Endothelial cell of umbilical vein (primary cell): ENCODE measurements around the gene APOC4. TPM values are rescaled to one million over a fixed set of nuclear protein-coding genes. Genes with fewer than 3 reads are reported as not detected.

Source experiments
- BruUV-seq: library from RNA; stranded (reverse); fragments of 400-500 nt; replicated peaks from 2 replicates; lab custom pipeline; 2021; lab: Mats Ljungman, UMichigan
- CTCF ChIA-PET: fragments of 300-600, 350-600 bp; sonication (Branson Sonifier 250); formaldehyde crosslinking; loops from one replicate; lab custom pipeline; 2021; ENCODE audit warnings: antibody characterized with exemption, inconsistent platforms; lab: Charles Lee
- POLR2A ChIA-PET: fragments of 300-600, 350-600 bp; sonication (Branson Sonifier 250); formaldehyde crosslinking; loops from one replicate; lab custom pipeline; 2021; ENCODE audit warnings: antibody characterized with exemption, inconsistent platforms; lab: Charles Lee
- DNase-seq: peaks from one replicate; pipeline ENCODE4 v3.0.0-alpha.2; 2011; ENCODE audit warnings: low read depth, low spot score
- FAIRE-seq: peaks from 2 replicates; lab custom pipeline; 2011; peaks lifted over from hg19 to GRCh38; lab: Jason Lieb, UNC
- H2AFZ ChIP-seq: 2 replicates; pipeline ENCODE4 v1.6.0; 2012; ENCODE audit warnings: low read depth, low read length, control low read depth, inconsistent platforms
- H3K27ac ChIP-seq: 2 replicates; pipeline ENCODE4 v1.5.1; 2011; ENCODE audit warnings: low read depth, mild to moderate bottlenecking, control low read depth, low read length, moderate library complexity; ENCODE audit not compliant: insufficient read depth
- H3K27me3 ChIP-seq, 2 experiments: 2 replicates each; pipeline versions ENCODE4 v1.6.0 to v1.6.1; 2011; ENCODE audit warnings: low read length in 2 of 2, mixed read lengths in 1 of 2; ENCODE audit not compliant: control insufficient read depth in 2 of 2, insufficient read depth in 2 of 2
- H3K36me3 ChIP-seq, 2 experiments: 2 replicates in 1 of 2; 3 replicates in 1 of 2; pipeline ENCODE4 v1.5.1; 2011; ENCODE audit warnings: low read length in 2 of 2, mild to moderate bottlenecking in 1 of 2, moderate library complexity in 1 of 2; ENCODE audit not compliant: control insufficient read depth in 2 of 2, insufficient read depth in 2 of 2; ENCODE audit errors: extremely low read depth in 1 of 2
- H3K4me1 ChIP-seq: 3 replicates; pipeline ENCODE4 v1.5.1; 2011; ENCODE audit warnings: mild to moderate bottlenecking, low read length; ENCODE audit not compliant: control insufficient read depth, insufficient read depth; ENCODE audit errors: extremely low read depth
- H3K4me2 ChIP-seq: 2 replicates; pipeline ENCODE4 v1.6.1; 2011; ENCODE audit warnings: low read length, control low read depth, mixed read lengths; ENCODE audit not compliant: insufficient read depth
- H3K4me3 ChIP-seq, 3 experiments: fragments of 200-600 bp in 1 of 3; sonication (generic), shearing (Covaris generic) in 1 of 3; replicated peaks in 1 of 3; 2 replicates each; pipeline ENCODE4 v1.5.1; 2011 to 2016; ENCODE audit warnings: control low read depth in 3 of 3, low read length in 3 of 3, mild to moderate bottlenecking in 2 of 3, inconsistent platforms in 1 of 3, low read depth in 1 of 3, moderate library complexity in 1 of 3; ENCODE audit not compliant: insufficient read depth in 1 of 3
- H3K79me2 ChIP-seq: 2 replicates; pipeline ENCODE4 v1.6.0; 2012; ENCODE audit warnings: low read length, inconsistent platforms; ENCODE audit not compliant: control insufficient read depth, insufficient read depth
- H3K9ac ChIP-seq: replicated peaks from 2 replicates; pipeline ENCODE3; 2011; ENCODE audit warnings: low read length, control low read depth; ENCODE audit not compliant: insufficient read depth; ENCODE audit errors: extremely low read depth
- H3K9me1 ChIP-seq: replicated peaks from 3 replicates; pipeline ENCODE4 v1.6.0; 2011; ENCODE audit warnings: mild to moderate bottlenecking, low read length; ENCODE audit not compliant: control insufficient read depth, insufficient read depth; ENCODE audit errors: extremely low read depth
- H3K9me3 ChIP-seq: replicated peaks from 2 replicates; pipeline ENCODE4 v1.5.1; 2012; ENCODE audit warnings: low read length, inconsistent platforms; ENCODE audit not compliant: control insufficient read depth, insufficient read depth
- H4K20me1 ChIP-seq: replicated peaks from 2 replicates; pipeline ENCODE3; 2011; ENCODE audit warnings: mild to moderate bottlenecking, low read length; ENCODE audit not compliant: control insufficient read depth, insufficient read depth; ENCODE audit errors: extremely low read depth
- CTCF ChIP-seq, 2 donors: IDR thresholded peaks; 1 replicate in 1 of 2; 2 replicates in 1 of 2; pipeline ENCODE4 v1.5.1; 2011; ENCODE audit warnings: low read length in 2 of 2, mild to moderate bottlenecking in 2 of 2, moderate library complexity in 2 of 2, control low read depth in 1 of 2, inconsistent platforms in 1 of 2, low read depth in 1 of 2; ENCODE audit not compliant: insufficient read depth in 1 of 2; ENCODE audit errors: extremely low read depth in 1 of 2
- EZH2 ChIP-seq: IDR thresholded peaks from 2 replicates; pipeline ENCODE4 v1.6.1; 2012; ENCODE audit warnings: borderline replicate concordance, low read depth, mild to moderate bottlenecking, moderate library complexity, low read length, inconsistent platforms; ENCODE audit not compliant: severe bottlenecking
- FOS ChIP-seq: IDR thresholded peaks from 2 replicates; pipeline ENCODE4 v1.6.1; 2011; ENCODE audit warnings: mild to moderate bottlenecking, low read length, moderate library complexity, borderline replicate concordance; ENCODE audit not compliant: insufficient read depth
- GATA2 ChIP-seq: IDR thresholded peaks from 2 replicates; pipeline ENCODE4 v1.7.0; 2011; ENCODE audit warnings: low read depth, mild to moderate bottlenecking, moderate library complexity, mixed read lengths, low read length; ENCODE audit not compliant: insufficient read length, insufficient read depth
- JUN ChIP-seq: IDR thresholded peaks from 2 replicates; pipeline ENCODE4 v1.6.1; 2011; ENCODE audit warnings: borderline replicate concordance, low read depth; ENCODE audit not compliant: insufficient read length, insufficient read depth
- MAX ChIP-seq: IDR thresholded peaks from 2 replicates; pipeline ENCODE4 v1.6.1; 2011; ENCODE audit not compliant: insufficient read depth, insufficient read length
- MYC ChIP-seq: IDR thresholded peaks from one replicate; pipeline ENCODE4 v1.6.1; 2011; ENCODE audit warnings: mild to moderate bottlenecking, low read depth, low read length
- POLR2A ChIP-seq: IDR thresholded peaks from 2 replicates; pipeline ENCODE4 v1.6.1; 2012; ENCODE audit warnings: low read depth, mild to moderate bottlenecking, control low read depth, low read length
- POLR2AphosphoS5 ChIP-seq: IDR thresholded peaks from 2 replicates; pipeline ENCODE4 v1.6.1; 2012; ENCODE audit warnings: low read depth, mild to moderate bottlenecking, control low read depth, low read length, moderate library complexity; ENCODE audit not compliant: insufficient read depth
- dilution Hi-C: fragments of 300-500 bp; cut with MboI; formaldehyde crosslinking; loops from one replicate; pipeline ENCODE4 v1.15.0; 2019; ENCODE audit warnings: low sequenced_read_pairs; ENCODE audit not compliant: extremely low pct_ligation_motif_present
- intact Hi-C: fragments of 100-400 bp; cut with micrococcal nuclease; formaldehyde crosslinking; loops from one replicate; pipeline ENCODE4 v1.10.0; 2022
- polyA plus RNA-seq, 4 experiments: library from polyadenylated mRNA; depleted of rRNA in 3 of 4; stranded (reverse) in 3 of 4; unstranded in 1 of 4; fragments of >200 nt; gene quantifications; 2 replicates each; pipeline versions ENCODE4 v1.2.1 to v1.2.3, GENCODE V29; 2011 to 2012; ENCODE audit warnings: missing spikeins in 1 of 4
- total RNA-seq: library from RNA; stranded (reverse); gene quantifications from 2 replicates; pipeline ENCODE4 v1.2.3, GENCODE V29; 2021

The APOC4 gene
- total and polyA plus RNA-seq, 2 donors (not counting 3 experiments of a cell fraction or from before 2014, with no cell fraction given): not detected

- Histone ChIP-seq H3K9me1 (no peaks in the 10 kb centered on the region), H3K27me3 (no peaks in the 10 kb centered on the region), H3K9ac (no peak overlapping the region), H3K36me3 (peaks cover 5 to 7% of the 10 kb centered on the region in 2 experiments), H3K9me3 (no peaks in the 10 kb centered on the region), H4K20me1 (no peaks in the 10 kb centered on the region), H3K4me2 (no peak overlapping the region), H3K27ac (no peak overlapping the region), H3K79me2 (peaks cover 62% of the 10 kb centered on the region), H2AFZ (no peak overlapping the region), H3K4me3 (no peak overlapping the region), H3K4me1 (peaks cover 15% of the 10 kb centered on the region)
- intact Hi-C loops (loop anchor here (10.0 kb wide), 1 partner anchor 153 kb away; the partner anchor contains the start of gene BCAM), dilution Hi-C loops (no loop called here)
- TF ChIP-seq EZH2 (no peak), JUN (no peak), POLR2AphosphoS5 (no peak), CTCF (IDR thresholded peaks at IDR 0.05; ENCODE audit: extremely low read depth in 1 of 2, insufficient read depth in 1 of 2, low read depth in 1 of 2, low read length in 2 of 2) (no peak), GATA2 (no peak), MAX (no peak), FOS (no peak), POLR2A (no peak), MYC (no peak)
- POLR2A ChIA-PET: no interaction called here
- BruUV-seq: no TSS peak
- no peak for DNase-seq
- no peak for FAIRE-seq
- CTCF ChIA-PET: no interaction called here
Measured at GRCh38 chr19:44957526-44957925, 15.5 kb downstream of the APOC4 start.
